ENCODE measurements around the gene CEP112. TPM values are rescaled to one million over a fixed set of nuclear protein-coding genes. Genes with fewer than 3 reads are reported as not detected.

The CEP112 gene
- total and polyA plus RNA-seq, 2 of the 8 experiments (the other 6 are each of a cell fraction or from before 2014, with no cell fraction given) = 0.62 to 3.1 TPM

DNA sequence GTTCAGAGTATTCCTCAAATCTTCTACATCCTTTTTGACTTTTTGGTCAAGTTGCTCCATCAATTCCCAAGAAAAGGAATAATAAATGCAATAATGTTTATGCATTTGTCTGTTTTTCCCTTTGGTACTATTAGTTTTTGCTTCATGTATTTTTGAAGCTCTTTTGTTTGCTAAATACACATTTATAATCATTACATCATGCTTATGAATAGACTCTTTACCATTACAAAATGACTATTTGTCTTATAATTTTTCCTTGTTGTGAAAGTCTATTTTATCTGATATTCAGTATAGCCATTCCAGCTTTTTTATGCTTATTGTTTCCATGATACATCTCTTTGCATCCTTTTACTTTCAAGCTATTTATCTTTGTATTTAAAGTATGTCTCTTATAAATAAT is 41.2 kb downstream of the CEP112 start:
- Histone ChIP-seq H2AK5ac (ENCODE audit: low read depth, low read length) (no peak overlapping the region), H3K79me2 (ENCODE audit: control insufficient read depth in 1 of 2, insufficient read depth in 2 of 2, low read length in 2 of 2) (no peaks in the 10 kb centered on the region), H3K14ac (ENCODE audit: insufficient read length) (no peak overlapping the region), H3K23ac (ENCODE audit: insufficient read length) (no peak overlapping the region), H3K56ac (replicated peaks; ENCODE audit: insufficient read length, low read depth, low read length) (no peak overlapping the region), H2BK120ac (replicated peaks; ENCODE audit: low read depth, low read length) (no peak overlapping the region), H2BK15ac (ENCODE audit: low read length) (no peak overlapping the region), H3K23me2 (ENCODE audit: low read depth, low read length) (no peaks in the 10 kb centered on the region; the same call in 1 of the 2 replicates), H2AFZ (ENCODE audit: low read length) (no peak overlapping the region), H3K4me2 (ENCODE audit: insufficient read depth in 1 of 2, low read depth in 2 of 2, low read length in 2 of 2) (no peak overlapping the region), H3K4ac (replicated peaks; ENCODE audit: insufficient read length, low read depth, low read length) (no peak overlapping the region), H2BK20ac (ENCODE audit: low read length) (no peak overlapping the region), H4K20me1 (replicated peaks in 1 of 2; ENCODE audit: control insufficient read depth in 1 of 2, insufficient read depth in 2 of 2, low read length in 2 of 2) (no peaks in the 10 kb centered on the region), H4K8ac (ENCODE audit: extremely low read depth, insufficient read depth, low read length) (no peak overlapping the region), H2BK5ac (ENCODE audit: low read depth, low read length) (no peak overlapping the region), H3K4me3 (ENCODE audit: extremely low read depth in 1 of 4, insufficient read depth in 2 of 4, low read depth in 3 of 4, low read length in 4 of 4) (no peak overlapping the region), H3K18ac (ENCODE audit: extremely low read depth, low read length) (no peak overlapping the region), H2BK12ac (ENCODE audit: low read depth, low read length) (no peak overlapping the region), H4K91ac (replicated peaks; ENCODE audit: insufficient read length, low read length) (no peak overlapping the region), H3K27ac (ENCODE audit: low read depth, low read length) (no peak overlapping the region), H3K4me1 (replicated peaks in 1 of 4; ENCODE audit: control insufficient read depth in 3 of 4, insufficient read depth in 4 of 4, low read length in 3 of 4) (no peaks in the 10 kb centered on the region), H3K27me3 (replicated peaks in 1 of 4; ENCODE audit: control insufficient read depth in 3 of 4, extremely low read depth in 1 of 4, insufficient read depth in 3 of 4, low read length in 3 of 4) (no peaks in the 10 kb centered on the region), H4K5ac (ENCODE audit: insufficient read length, low read depth, low read length) (no peak overlapping the region), H3K36me3 (ENCODE audit: control insufficient read depth in 2 of 4, insufficient read depth in 4 of 4, low read length in 3 of 4) (no peaks in the 10 kb centered on the region), H3K79me1 (ENCODE audit: low read depth, low read length) (no peaks in the 10 kb centered on the region), H3K9ac (replicated peaks in 1 of 4; ENCODE audit: extremely low read depth in 1 of 4, low read depth in 3 of 4, low read length in 3 of 4) (no peak overlapping the region), H3K9me3 (ENCODE audit: insufficient read depth in 2 of 2, low read depth in 1 of 2, low read length in 1 of 2) (no peaks in the 10 kb centered on the region)
- no peak for FAIRE-seq
- ChIA-PET CTCF (ENCODE audit: partially characterized antibody) (interaction anchor here (1.1 to 2.0 kb wide), 4 partner anchors 9 to 356 kb away, joined by 3 to 8 read pairs (median 4); no protein-coding TSS in a partner anchor), POLR2A (ENCODE audit: partially characterized antibody) (no interaction called here)
- no peak for DNase-seq (ENCODE audit: low read depth in 1 of 2, low spot score in 2 of 2)
- TF ChIP-seq MAX (IDR thresholded peaks at IDR 0.05) (no peak), KDM5A (IDR thresholded peaks at IDR 0.05; ENCODE audit: low read length) (no peak), CTBP2 (IDR thresholded peaks at IDR 0.05; ENCODE audit: borderline replicate concordance, insufficient read depth, insufficient read length, low read length) (no peak), RAD21 (IDR thresholded peaks at IDR 0.05 in 1 of 2, conservative IDR thresholded peaks at IDR 0.05 in 1 of 2; ENCODE audit: low read depth in 2 of 2, low read length in 2 of 2) (no peak), PHF8 (conservative IDR thresholded peaks at IDR 0.05; ENCODE audit: low read depth, low read length) (no peak), BCL11A (IDR thresholded peaks at IDR 0.05; ENCODE audit: low read depth in 2 of 2, low read length in 2 of 2) (no peak), SIX5 (IDR thresholded peaks at IDR 0.05; ENCODE audit: low read depth, low read length) (no peak), CTCF (IDR thresholded peaks at IDR 0.05; ENCODE audit: control extremely low read depth in 1 of 3, insufficient read depth in 1 of 3, low read depth in 1 of 3, low read length in 3 of 3) (no peak), SRF (IDR thresholded peaks at IDR 0.05; ENCODE audit: low read depth, low read length) (no peak), CHD2 (IDR thresholded peaks at IDR 0.05; ENCODE audit: low read length) (no peak), GABPA (IDR thresholded peaks at IDR 0.05; ENCODE audit: borderline replicate concordance, insufficient read depth, low read length) (no peak), NANOG (IDR thresholded peaks at IDR 0.05; ENCODE audit: insufficient read depth, low read depth, low read length, poor library complexity, severe bottlenecking) (no peak)

Measured in H1 (cell line).